ENCODE results near the gene LRRC8B.

LRRC8B gene

DNA sequence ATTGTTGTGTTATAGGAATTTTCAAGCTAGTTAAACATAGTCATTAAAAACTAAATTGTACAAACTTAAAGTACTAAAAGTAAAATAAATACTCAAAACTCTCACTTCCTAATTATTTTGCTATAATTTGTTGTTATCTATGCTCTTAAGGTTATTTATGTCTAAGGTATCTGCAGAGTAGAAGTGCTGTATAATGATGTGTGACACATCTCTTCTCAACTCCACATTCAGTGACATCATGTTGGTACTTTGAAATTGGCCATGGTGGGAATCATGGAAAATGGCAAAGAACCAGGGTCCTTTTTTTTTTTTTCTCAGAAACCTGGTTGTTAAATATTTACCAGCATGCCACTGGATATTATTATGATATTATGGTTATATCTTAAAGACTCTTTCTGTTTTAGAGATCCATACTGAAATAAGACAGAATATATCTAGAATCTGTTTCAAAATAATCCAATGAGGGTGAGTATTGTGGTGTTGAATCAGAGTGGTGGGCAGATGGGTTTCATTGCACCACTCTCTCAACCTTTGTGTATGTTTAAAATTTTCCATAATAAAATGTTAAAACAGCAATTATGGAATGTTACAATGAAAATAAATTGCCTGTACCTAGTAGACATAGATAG is 22.4 kb downstream of the LRRC8B start:
- no peak for TF ChIP-seq CTCF (conservative IDR thresholded peaks at IDR 0.05; ENCODE audit: low read depth, low read length)
- no peak overlapping the region for H3K4me3 ChIP-seq (ENCODE audit: low read depth, low read length)
- DNase-seq (ENCODE audit: low read depth), result no peak

GRCh38 chr1:89547563-89548116 is 23.0 kb downstream of the LRRC8B start:
- DNase-seq (ENCODE audit: low read depth), result peak; percentile 62
- no peak overlapping the region for H3K4me3 ChIP-seq (ENCODE audit: low read depth, low read length)
- TF ChIP-seq CTCF (conservative IDR thresholded peaks at IDR 0.05; ENCODE audit: low read depth, low read length), result no peak

DNA sequence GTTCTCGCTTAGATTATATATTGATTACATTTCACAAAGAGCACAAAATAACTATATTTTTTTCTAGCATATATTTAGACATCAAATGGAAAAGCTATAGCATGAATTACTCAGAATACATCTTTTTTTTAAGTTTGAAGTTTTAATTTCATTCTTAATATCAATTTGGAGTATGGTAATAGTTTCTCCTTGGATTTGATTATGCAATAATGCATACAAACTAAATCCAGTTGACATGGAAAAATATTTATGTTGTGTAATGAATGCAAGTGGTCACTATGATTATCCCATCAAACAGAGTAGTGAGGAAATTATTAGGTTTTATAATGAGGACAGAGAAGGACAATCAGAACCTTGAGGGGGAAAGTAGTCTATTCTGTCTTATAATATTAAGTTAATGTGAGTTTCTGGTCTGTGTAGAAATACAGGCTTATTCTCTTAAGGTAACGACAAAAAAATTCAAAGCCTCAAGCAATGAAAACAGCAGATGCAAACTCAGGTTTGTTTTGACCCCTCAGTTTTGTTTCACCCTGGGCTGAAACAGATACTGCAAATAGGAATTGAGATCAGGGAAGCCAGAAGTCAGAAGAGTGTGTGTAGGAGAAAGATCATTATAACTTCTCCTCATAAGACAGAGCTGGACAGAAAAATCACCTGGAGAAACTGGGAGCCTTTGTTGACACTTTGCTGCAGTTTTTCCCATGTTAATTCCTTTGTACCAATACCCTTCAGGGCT is 23.7 kb downstream of the LRRC8B start:
- H3K4me3 ChIP-seq (ENCODE audit: low read depth, low read length), result no peak overlapping the region
- no peak for DNase-seq (ENCODE audit: low read depth)
- TF ChIP-seq CTCF (conservative IDR thresholded peaks at IDR 0.05; ENCODE audit: low read depth, low read length), result no peak

DNA sequence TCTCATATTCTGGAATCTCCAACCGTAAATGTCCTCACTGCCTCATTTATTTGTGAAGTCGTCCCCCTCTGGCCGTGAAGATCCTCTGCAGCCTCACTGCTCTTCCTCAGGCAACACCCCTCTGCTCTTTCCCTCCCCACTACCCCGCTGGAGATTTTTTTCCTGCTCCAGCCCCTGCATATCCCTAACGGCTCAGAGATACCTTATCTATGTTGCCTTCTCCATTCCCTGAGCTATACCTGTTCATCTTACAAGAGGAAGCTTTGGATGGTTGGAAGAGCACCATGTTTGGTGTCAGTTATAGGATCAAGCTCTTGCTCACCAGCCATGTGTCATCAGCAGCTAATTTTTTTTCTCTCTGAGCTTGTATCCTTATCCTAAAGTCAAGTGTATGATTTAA is 26.4 kb downstream of the LRRC8B start:
- no peak for DNase-seq (ENCODE audit: low read depth)
- TF ChIP-seq CTCF (conservative IDR thresholded peaks at IDR 0.05; ENCODE audit: low read depth, low read length), result no peak
- H3K4me3 ChIP-seq (ENCODE audit: low read depth, low read length), result no peak overlapping the region

GRCh38 chr1:89552471-89553081 is 27.9 kb downstream of the LRRC8B start:
- TF ChIP-seq CTCF (conservative IDR thresholded peaks at IDR 0.05; ENCODE audit: low read depth, low read length), result no peak
- DNase-seq (ENCODE audit: low read depth), result peak; percentile 57
- H3K4me3 ChIP-seq (ENCODE audit: low read depth, low read length), result no peak overlapping the region

DNA sequence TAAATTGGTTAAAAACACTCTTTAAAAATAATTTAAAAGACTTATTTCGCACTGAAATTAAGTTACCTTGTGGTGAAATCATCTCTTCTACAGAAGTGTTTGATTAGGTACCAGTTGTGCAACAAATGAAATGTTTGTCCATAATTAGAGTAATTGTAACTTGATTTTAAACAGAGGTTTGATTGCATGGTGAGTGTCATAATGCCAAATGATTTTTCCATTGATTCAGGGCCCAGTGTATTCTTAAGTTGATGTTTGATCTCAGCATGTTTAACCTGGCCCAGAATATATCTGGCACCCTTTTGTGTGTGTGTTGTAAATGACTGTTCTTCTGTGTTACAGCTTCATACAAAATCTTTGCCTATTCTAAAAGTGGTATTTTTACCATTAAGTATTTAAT is 28.5 kb downstream of the LRRC8B start:
- no peak overlapping the region for H3K4me3 ChIP-seq (ENCODE audit: low read depth, low read length)
- TF ChIP-seq CTCF (conservative IDR thresholded peaks at IDR 0.05; ENCODE audit: low read depth, low read length), result no peak
- DNase-seq (ENCODE audit: low read depth), result no peak
